SK-N-MC (cell line): ENCODE results near the gene ST3GAL4.
"Not testable (repeated sequence)": the region's sequence is repeated elsewhere in the genome, so short reads cannot be mapped to it uniquely, and the experiment has no call there.

Source experiments
- EZH2 ChIP-seq: fragments of 200-600 bp; sonication (generic); IDR thresholded peaks from one replicate; pipeline ENCODE4 v1.6.1; 2017; ENCODE audit warnings: antibody characterized with exemption
- POLR2AphosphoS5 ChIP-seq: IDR thresholded peaks from 2 replicates; pipeline ENCODE4 v1.6.1; 2012; ENCODE audit warnings: mild to moderate bottlenecking, low read depth, low read length, borderline replicate concordance

- TF ChIP-seq POLR2AphosphoS5, EZH2: not testable (repeated sequence)
Observed at GRCh38 chr11:126394634-126395072, 39.2 kb downstream of the ST3GAL4 start.
